Body of pancreas (tissue), 4 donors: ENCODE data around the gene FTCD. TPM values are rescaled to one million over a fixed set of nuclear protein-coding genes. Genes with fewer than 3 reads are reported as not detected.

Experiments used
- ATAC-seq: fragments of 150-250 bp; one replicate; pipeline ENCODE4 v1.9.1; 2016
- DNase-seq, 4 donors: peaks; one replicate each; pipeline ENCODE4 v3.0.0-alpha.2; 2019
- H3K27ac ChIP-seq, 4 donors: fragments of 200-600 bp; sonication (generic); 1 replicate in 3 of 4; 2 replicates in 1 of 4; pipeline versions ENCODE4 v1.5.1 to v1.6.1; 2016 to 2019; ENCODE audit warnings: mild to moderate bottlenecking in 1 of 4, mixed read lengths in 1 of 4, moderate library complexity in 1 of 4
- H3K27me3 ChIP-seq, 2 donors: fragments of 200-600 bp; sonication (generic); one replicate each; pipeline ENCODE4 v1.6.0; 2016; ENCODE audit warnings: mild to moderate bottlenecking in 1 of 2
- H3K36me3 ChIP-seq, 2 donors: fragments of 200-600 bp; sonication (generic); replicated peaks in 1 of 2; 2 replicates each; pipeline ENCODE4 v1.5.1; 2016; ENCODE audit warnings: low read depth in 2 of 2; ENCODE audit not compliant: insufficient read depth in 1 of 2
- H3K4me1 ChIP-seq: fragments of 200-600 bp; sonication (generic); one replicate; pipeline ENCODE4 v1.6.0; 2016
- H3K4me3 ChIP-seq, 2 donors: fragments of 200-600 bp; sonication (generic); 1 replicate in 1 of 2; 2 replicates in 1 of 2; pipeline ENCODE4 v1.5.1; 2016 to 2019
- H3K9me3 ChIP-seq, 3 donors: fragments of 200-600 bp; sonication (generic); 1 replicate in 2 of 3; 2 replicates in 1 of 3; pipeline ENCODE4 v1.5.1; 2016
- CTCF ChIP-seq, 7 experiments: fragments of 450-650 bp in 4 of 7; fragments of 200-600 bp in 3 of 7; sonication (generic) in 3 of 7; IDR thresholded peaks; one replicate each; pipeline ENCODE4 v1.5.1; 2016 to 2019; ENCODE audit warnings: antibody characterized with exemption in 7 of 7
- POLR2A ChIP-seq, 3 donors: fragments of 450-650 bp; IDR thresholded peaks; one replicate each; pipeline ENCODE4 v1.6.1; 2016; ENCODE audit warnings: antibody characterized with exemption in 3 of 3, mild to moderate bottlenecking in 2 of 3
- WGBS, 2 donors: methylation state at CpG; one replicate each; pipeline ENCODE4 v1.1.5; 2017; 5-methylcytosine and 5-hydroxymethylcytosine counted together
- intact Hi-C: fragments of 100-400 bp; cut with DNase I; formaldehyde crosslinking; loops from one replicate; pipeline ENCODE4 v1.15.1; 2023
- total RNA-seq, 2 donors: library from RNA; depleted of rRNA; stranded (reverse); fragments of >200 nt; gene quantifications; one replicate each; pipeline ENCODE4 v1.1.0, GENCODE V29; 2016

The FTCD gene
- total RNA-seq, 2 donors from 2014 or later = 0.33 TPM; not detected in 1

DNA sequence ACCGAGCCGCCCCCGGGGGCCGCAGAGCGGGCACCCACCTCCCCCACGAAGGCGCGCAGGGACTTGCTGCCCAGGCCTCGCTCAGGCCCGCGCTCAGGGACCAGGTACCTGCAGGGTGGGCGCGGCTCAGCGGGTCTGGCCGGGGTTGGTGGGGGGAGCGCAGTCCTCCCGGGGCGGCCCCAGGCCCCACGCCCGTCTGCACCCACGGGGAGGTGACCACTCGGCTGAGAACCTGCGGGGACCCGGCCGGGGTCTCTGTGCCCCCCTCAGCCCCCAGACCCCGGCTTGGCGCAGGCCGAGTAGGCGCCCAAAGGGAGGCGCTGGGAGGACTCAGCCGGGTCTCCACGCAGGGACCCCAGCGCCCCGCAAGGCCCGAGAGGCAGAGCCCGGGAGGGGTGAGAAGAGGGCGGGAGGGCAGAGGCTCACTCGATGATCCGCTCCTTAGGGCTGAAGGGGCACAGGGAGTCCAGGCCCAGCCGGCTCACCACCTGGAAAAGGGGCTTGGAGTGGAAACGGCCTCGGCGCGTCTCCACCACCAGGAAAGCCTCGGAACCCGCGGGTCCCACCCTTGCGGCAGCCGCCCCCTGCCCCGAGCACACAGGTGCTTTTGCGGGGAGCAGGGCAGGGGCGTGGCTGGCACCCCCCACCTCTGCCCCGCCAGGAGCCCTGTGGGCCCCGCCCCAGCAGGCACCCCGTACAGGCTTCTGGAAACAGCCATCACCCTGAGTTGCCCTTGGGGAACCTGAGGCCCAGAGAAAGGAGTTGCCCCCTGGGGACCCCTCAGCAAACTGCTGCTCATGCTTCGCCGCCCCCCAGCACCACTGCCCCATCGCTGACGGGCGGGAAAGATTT, 9.3 kb downstream of the FTCD start:
- no peaks in the 10 kb centered on the region for H3K9me3 ChIP-seq
- intact Hi-C loops = no loop called here
- TF ChIP-seq CTCF (IDR thresholded peaks at IDR 0.05) (no peak), POLR2A (IDR thresholded peaks at IDR 0.05) (no peak)
- DNase-seq (no peak), ATAC-seq (no peak)
- H3K4me1 ChIP-seq = peaks cover 7% of the 10 kb centered on the region
- WGBS, 2 donors = 80 to 82% methylated on average over 11 to 34 of the region's 60 CpGs
- H3K4me3 ChIP-seq = no peak overlapping the region
- no peaks in the 10 kb centered on the region for H3K36me3 ChIP-seq
- H3K27ac ChIP-seq = no peak overlapping the region
- H3K27me3 ChIP-seq = no peaks in the 10 kb centered on the region

DNA sequence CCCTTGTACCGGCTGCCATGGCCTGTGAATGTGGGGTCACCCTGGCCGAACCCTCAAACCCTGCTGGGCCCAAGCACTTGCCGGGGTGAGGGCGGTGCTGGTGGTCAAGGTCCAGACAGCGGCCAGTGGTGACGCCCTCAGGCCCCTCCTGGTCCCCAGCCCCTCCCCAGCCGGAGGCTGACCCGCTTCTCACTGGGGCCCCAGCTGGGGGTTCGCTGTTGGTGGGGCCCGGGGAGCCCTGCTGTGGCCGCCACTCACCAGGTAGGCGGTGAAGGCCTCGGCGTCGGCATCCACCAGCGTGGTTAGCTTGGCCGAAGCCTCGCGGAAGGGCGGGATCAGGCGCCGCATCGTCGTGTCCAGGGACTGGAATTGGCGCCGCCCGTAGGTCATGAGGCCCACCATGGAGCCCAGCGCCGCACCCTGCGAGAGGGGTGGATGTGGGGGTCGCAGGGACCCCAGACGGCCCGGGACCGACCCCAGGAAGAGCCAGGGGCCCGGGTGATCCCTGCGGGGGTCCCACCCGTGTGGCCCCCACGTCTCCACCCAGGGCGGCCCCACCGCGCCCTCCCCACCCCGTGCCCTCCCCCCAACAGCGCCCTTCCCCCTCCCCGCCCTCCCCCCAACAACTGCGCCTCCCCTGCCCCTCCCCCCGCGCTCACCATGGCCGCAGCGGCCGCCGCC, 10.1 kb downstream of the FTCD start:
- no peaks in the 10 kb centered on the region for H3K27me3 ChIP-seq
- no peak overlapping the region for H3K4me3 ChIP-seq
- H3K36me3 ChIP-seq = no peaks in the 10 kb centered on the region
- ATAC-seq (no peak), DNase-seq (no peak)
- no peaks in the 10 kb centered on the region for H3K9me3 ChIP-seq
- 82 to 100% methylated on average over 1 to 26 of the region's 51 CpGs for WGBS, 2 donors
- peaks cover 7% of the 10 kb centered on the region for H3K4me1 ChIP-seq
- intact Hi-C loops = no loop called here
- no peak overlapping the region for H3K27ac ChIP-seq
- TF ChIP-seq POLR2A (IDR thresholded peaks at IDR 0.05) (no peak), CTCF (IDR thresholded peaks at IDR 0.05) (no peak)

GRCh38 chr21:46144464-46145070, 10.8 kb downstream of the FTCD start:
- Histone ChIP-seq H3K27ac (no peak overlapping the region), H3K36me3 (no peaks in the 10 kb centered on the region), H3K9me3 (no peaks in the 10 kb centered on the region), H3K4me3 (no peak overlapping the region), H3K27me3 (no peaks in the 10 kb centered on the region), H3K4me1 (peaks cover 7% of the 10 kb centered on the region)
- WGBS, 2 donors = 38 to 40% methylated on average over 1 to 3 of the region's 4 CpGs
- intact Hi-C loops = no loop called here
- TF ChIP-seq POLR2A (IDR thresholded peaks at IDR 0.05) = no peak
- TF ChIP-seq CTCF (IDR thresholded peaks at IDR 0.05) = no peak
- no peak for DNase-seq
- ATAC-seq = no peak

GRCh38 chr21:46142582-46143473, 12.6 kb downstream of the FTCD start:
- no peak for DNase-seq
- Histone ChIP-seq H3K4me1 (peaks cover 7% of the 10 kb centered on the region), H3K4me3 (no peak overlapping the region), H3K36me3 (no peaks in the 10 kb centered on the region), H3K9me3 (no peaks in the 10 kb centered on the region), H3K27ac (no peak overlapping the region), H3K27me3 (no peaks in the 10 kb centered on the region)
- TF ChIP-seq CTCF (IDR thresholded peaks at IDR 0.05) (no peak), POLR2A (IDR thresholded peaks at IDR 0.05) (no peak)
- 67 to 72% methylated on average over 17 to 21 of the region's 21 CpGs for WGBS, 2 donors
- intact Hi-C loops = no loop called here
- no peak for ATAC-seq
